ENCODE measurements around the gene CEP70.

DNA sequence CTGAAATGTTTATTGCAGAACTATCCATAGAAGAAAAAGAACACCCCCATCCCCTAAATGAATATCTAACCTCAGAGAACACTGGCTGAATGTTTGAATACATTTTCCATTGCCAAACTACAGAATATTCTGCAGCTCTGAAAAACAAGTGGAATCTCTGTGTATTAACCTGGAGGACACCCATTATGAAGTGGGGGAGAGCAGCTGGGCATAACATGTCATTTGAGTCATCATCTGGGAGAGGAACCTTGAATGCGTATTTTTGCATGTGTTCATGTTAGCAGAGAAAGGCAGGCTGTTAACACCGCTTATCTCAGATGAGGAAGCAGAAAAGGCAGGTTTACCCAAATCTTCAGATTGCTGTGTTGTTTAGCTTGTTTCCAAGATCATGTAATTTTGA is 128.1 kb downstream of the CEP70 start:
- TF ChIP-seq, protein P1, sequence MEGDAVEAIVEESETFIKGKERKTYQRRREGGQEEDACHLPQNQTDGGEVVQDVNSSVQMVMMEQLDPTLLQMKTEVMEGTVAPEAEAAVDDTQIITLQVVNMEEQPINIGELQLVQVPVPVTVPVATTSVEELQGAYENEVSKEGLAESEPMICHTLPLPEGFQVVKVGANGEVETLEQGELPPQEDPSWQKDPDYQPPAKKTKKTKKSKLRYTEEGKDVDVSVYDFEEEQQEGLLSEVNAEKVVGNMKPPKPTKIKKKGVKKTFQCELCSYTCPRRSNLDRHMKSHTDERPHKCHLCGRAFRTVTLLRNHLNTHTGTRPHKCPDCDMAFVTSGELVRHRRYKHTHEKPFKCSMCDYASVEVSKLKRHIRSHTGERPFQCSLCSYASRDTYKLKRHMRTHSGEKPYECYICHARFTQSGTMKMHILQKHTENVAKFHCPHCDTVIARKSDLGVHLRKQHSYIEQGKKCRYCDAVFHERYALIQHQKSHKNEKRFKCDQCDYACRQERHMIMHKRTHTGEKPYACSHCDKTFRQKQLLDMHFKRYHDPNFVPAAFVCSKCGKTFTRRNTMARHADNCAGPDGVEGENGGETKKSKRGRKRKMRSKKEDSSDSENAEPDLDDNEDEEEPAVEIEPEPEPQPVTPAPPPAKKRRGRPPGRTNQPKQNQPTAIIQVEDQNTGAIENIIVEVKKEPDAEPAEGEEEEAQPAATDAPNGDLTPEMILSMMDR (IDR thresholded peaks at IDR 0.05 in 2 of 3, conservative IDR thresholded peaks at IDR 0.05 in 1 of 3; ENCODE audit: control insufficient read depth in 2 of 3, extremely low read depth in 1 of 3, insufficient read depth in 1 of 3, low read depth in 3 of 3, low read length in 3 of 3), result no peak
- TF ChIP-seq RELA (IDR thresholded peaks at IDR 0.05; ENCODE audit: borderline replicate concordance, partially characterized antibody) (no peak), BCL11A (IDR thresholded peaks at IDR 0.05; ENCODE audit: low read depth, low read length) (no peak), POLR2A (IDR thresholded peaks at IDR 0.05; ENCODE audit: low read depth, low read length) (no peak), RAD51 (IDR thresholded peaks at IDR 0.05) (no peak), EZH2 (IDR thresholded peaks at IDR 0.05; ENCODE audit: borderline replicate concordance, control insufficient read depth, low read depth, low read length) (no peak), EP300 (IDR thresholded peaks at IDR 0.05; ENCODE audit: borderline replicate concordance in 1 of 2, control insufficient read depth in 1 of 2, low read depth in 2 of 2, low read length in 2 of 2) (no peak), POLR2AphosphoS5 (IDR thresholded peaks at IDR 0.05; ENCODE audit: low read length) (no peak), HDAC2 (IDR thresholded peaks at IDR 0.05) (no peak)
- TF ChIP-seq, protein P2, sequence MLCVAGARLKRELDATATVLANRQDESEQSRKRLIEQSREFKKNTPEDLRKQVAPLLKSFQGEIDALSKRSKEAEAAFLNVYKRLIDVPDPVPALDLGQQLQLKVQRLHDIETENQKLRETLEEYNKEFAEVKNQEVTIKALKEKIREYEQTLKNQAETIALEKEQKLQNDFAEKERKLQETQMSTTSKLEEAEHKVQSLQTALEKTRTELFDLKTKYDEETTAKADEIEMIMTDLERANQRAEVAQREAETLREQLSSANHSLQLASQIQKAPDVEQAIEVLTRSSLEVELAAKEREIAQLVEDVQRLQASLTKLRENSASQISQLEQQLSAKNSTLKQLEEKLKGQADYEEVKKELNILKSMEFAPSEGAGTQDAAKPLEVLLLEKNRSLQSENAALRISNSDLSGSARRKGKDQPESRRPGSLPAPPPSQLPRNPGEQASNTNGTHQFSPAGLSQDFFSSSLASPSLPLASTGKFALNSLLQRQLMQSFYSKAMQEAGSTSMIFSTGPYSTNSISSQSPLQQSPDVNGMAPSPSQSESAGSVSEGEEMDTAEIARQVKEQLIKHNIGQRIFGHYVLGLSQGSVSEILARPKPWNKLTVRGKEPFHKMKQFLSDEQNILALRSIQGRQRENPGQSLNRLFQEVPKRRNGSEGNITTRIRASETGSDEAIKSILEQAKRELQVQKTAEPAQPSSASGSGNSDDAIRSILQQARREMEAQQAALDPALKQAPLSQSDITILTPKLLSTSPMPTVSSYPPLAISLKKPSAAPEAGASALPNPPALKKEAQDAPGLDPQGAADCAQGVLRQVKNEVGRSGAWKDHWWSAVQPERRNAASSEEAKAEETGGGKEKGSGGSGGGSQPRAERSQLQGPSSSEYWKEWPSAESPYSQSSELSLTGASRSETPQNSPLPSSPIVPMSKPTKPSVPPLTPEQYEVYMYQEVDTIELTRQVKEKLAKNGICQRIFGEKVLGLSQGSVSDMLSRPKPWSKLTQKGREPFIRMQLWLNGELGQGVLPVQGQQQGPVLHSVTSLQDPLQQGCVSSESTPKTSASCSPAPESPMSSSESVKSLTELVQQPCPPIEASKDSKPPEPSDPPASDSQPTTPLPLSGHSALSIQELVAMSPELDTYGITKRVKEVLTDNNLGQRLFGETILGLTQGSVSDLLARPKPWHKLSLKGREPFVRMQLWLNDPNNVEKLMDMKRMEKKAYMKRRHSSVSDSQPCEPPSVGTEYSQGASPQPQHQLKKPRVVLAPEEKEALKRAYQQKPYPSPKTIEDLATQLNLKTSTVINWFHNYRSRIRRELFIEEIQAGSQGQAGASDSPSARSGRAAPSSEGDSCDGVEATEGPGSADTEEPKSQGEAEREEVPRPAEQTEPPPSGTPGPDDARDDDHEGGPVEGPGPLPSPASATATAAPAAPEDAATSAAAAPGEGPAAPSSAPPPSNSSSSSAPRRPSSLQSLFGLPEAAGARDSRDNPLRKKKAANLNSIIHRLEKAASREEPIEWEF (IDR thresholded peaks at IDR 0.05; ENCODE audit: insufficient replicate concordance, low read depth, low read length), result no peak
- TF ChIP-seq, protein P3, sequence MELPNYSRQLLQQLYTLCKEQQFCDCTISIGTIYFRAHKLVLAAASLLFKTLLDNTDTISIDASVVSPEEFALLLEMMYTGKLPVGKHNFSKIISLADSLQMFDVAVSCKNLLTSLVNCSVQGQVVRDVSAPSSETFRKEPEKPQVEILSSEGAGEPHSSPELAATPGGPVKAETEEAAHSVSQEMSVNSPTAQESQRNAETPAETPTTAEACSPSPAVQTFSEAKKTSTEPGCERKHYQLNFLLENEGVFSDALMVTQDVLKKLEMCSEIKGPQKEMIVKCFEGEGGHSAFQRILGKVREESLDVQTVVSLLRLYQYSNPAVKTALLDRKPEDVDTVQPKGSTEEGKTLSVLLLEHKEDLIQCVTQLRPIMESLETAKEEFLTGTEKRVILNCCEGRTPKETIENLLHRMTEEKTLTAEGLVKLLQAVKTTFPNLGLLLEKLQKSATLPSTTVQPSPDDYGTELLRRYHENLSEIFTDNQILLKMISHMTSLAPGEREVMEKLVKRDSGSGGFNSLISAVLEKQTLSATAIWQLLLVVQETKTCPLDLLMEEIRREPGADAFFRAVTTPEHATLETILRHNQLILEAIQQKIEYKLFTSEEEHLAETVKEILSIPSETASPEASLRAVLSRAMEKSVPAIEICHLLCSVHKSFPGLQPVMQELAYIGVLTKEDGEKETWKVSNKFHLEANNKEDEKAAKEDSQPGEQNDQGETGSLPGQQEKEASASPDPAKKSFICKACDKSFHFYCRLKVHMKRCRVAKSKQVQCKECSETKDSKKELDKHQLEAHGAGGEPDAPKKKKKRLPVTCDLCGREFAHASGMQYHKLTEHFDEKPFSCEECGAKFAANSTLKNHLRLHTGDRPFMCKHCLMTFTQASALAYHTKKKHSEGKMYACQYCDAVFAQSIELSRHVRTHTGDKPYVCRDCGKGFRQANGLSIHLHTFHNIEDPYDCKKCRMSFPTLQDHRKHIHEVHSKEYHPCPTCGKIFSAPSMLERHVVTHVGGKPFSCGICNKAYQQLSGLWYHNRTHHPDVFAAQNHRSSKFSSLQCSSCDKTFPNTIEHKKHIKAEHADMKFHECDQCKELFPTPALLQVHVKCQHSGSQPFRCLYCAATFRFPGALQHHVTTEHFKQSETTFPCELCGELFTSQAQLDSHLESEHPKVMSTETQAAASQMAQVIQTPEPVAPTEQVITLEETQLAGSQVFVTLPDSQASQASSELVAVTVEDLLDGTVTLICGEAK (IDR thresholded peaks at IDR 0.05; ENCODE audit: borderline replicate concordance), result no peak

All from GM12878 (cell line).